HG02610 (cell line): ENCODE results near the gene C15orf62.

ENCODE experiments used
- ATAC-seq: cut with Tn5 transposase; IDR thresholded peaks from one replicate; pipeline ENCODE4 v1.9.1; 2021; ENCODE audit warnings: mild to moderate bottlenecking, moderate library complexity; ENCODE audit not compliant: unreplicated experiment

C15orf62 gene

GRCh38 chr15:40769274-40770146 lies at the start of gene C15orf62:
Gene C15orf62, plus strand, starts transcription at chr15:40769980. Its CDS starts 516 bp downstream, at chr15:40770496.
- peak; percentile 45 for ATAC-seq

- ATAC-seq = no peak
Observed at GRCh38 chr15:40721701-40722100, 48.1 kb upstream of the C15orf62 start.

- ATAC-seq = no peak
Observed at GRCh38 chr15:40722354-40722753, 47.4 kb upstream of the C15orf62 start.

- no peak for ATAC-seq
Observed at GRCh38 chr15:40722934-40723333, 46.8 kb upstream of the C15orf62 start.

GRCh38 chr15:40723919-40724318 lies 45.9 kb upstream of the C15orf62 start:
- no peak for ATAC-seq

- no peak for ATAC-seq
Observed at GRCh38 chr15:40731034-40731433, 38.7 kb upstream of the C15orf62 start.

GRCh38 chr15:40736575-40736974 lies 33.2 kb upstream of the C15orf62 start:
- ATAC-seq = no peak

- ATAC-seq = no peak
Observed at GRCh38 chr15:40737048-40737447, 32.7 kb upstream of the C15orf62 start.

- ATAC-seq = no peak
Observed at GRCh38 chr15:40739047-40739446, 30.7 kb upstream of the C15orf62 start.

- no peak for ATAC-seq
Observed at GRCh38 chr15:40739854-40740253, 29.9 kb upstream of the C15orf62 start.

- no peak for ATAC-seq
Observed at GRCh38 chr15:40743485-40743901, 26.3 kb upstream of the C15orf62 start.

GRCh38 chr15:40743921-40744814 lies 25.6 kb upstream of the C15orf62 start:
- ATAC-seq = no peak

- ATAC-seq = no peak
Observed at GRCh38 chr15:40744815-40745152, 25.0 kb upstream of the C15orf62 start.

- ATAC-seq = no peak
Observed at GRCh38 chr15:40746916-40747418, 22.8 kb upstream of the C15orf62 start.

GRCh38 chr15:40747685-40748631 lies 21.8 kb upstream of the C15orf62 start:
- ATAC-seq = no peak

- no peak for ATAC-seq
Observed at GRCh38 chr15:40749151-40749630, 20.6 kb upstream of the C15orf62 start.

- no peak for ATAC-seq
Observed at GRCh38 chr15:40750885-40751284, 18.9 kb upstream of the C15orf62 start.

- no peak for ATAC-seq
Observed at GRCh38 chr15:40751745-40752144, 18.0 kb upstream of the C15orf62 start.

- no peak for ATAC-seq
Observed at GRCh38 chr15:40754574-40754882, 15.3 kb upstream of the C15orf62 start.
